ENCODE results near the gene SRRM3. TPM values are rescaled to one million over a fixed set of nuclear protein-coding genes. Genes with fewer than 3 reads are reported as not detected.

SRRM3 gene
- polyA plus RNA-seq, 1 of the 3 experiments (the other 2 are of a cell fraction): 2.7 TPM

DNA sequence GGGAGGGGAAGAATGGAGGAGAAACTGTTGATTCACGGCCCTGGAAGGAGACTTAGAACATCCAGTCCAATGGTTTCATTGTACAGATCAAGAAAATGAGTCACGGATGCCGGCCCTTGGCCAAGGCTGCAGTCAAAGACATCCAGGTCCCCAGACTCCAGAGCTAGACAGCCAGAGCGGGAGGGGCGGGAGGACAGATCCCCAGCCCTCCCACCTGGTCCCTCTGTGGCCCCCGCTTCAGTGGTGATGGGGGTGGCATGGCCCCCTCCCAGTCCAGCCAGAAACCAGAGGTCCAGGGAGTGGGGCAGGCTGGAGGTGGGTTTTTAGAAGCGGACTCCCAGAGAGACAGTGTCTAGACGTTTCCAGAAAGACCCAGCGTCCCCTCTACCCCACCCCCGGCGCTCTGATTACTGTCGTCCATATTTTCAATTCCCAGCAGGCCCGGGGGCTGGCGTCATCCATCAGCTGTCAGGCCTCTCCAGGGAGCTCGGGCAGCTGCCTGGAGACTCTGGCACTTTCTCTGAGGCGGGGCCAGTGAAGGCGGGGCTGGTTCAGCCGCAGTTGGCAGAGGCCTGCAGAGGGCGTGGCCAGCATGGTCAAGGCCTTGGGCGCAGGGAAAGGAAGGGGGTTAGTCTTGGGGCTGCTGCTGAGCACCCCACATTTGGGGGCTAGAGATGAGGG, 92.8 kb downstream of the SRRM3 start (continued):
- TF ChIP-seq, protein P1, sequence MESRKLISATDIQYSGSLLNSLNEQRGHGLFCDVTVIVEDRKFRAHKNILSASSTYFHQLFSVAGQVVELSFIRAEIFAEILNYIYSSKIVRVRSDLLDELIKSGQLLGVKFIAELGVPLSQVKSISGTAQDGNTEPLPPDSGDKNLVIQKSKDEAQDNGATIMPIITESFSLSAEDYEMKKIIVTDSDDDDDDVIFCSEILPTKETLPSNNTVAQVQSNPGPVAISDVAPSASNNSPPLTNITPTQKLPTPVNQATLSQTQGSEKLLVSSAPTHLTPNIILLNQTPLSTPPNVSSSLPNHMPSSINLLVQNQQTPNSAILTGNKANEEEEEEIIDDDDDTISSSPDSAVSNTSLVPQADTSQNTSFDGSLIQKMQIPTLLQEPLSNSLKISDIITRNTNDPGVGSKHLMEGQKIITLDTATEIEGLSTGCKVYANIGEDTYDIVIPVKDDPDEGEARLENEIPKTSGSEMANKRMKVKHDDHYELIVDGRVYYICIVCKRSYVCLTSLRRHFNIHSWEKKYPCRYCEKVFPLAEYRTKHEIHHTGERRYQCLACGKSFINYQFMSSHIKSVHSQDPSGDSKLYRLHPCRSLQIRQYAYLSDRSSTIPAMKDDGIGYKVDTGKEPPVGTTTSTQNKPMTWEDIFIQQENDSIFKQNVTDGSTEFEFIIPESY (IDR thresholded peaks at IDR 0.05; ENCODE audit: borderline replicate concordance, low read depth): no peak
- TF ChIP-seq GATA2 (CRISPR knock-in tag; IDR thresholded peaks at IDR 0.05): no peak
- no peak for TF ChIP-seq GABPA (IDR thresholded peaks at IDR 0.05; ENCODE audit: low read depth)
- peak; percentile 86 for TF ChIP-seq JUND (IDR thresholded peaks at IDR 0.05)
- peak; percentile 75 for TF ChIP-seq MXI1 (IDR thresholded peaks at IDR 0.05; ENCODE audit: low read depth, low read length)
- peak; percentile 89 for TF ChIP-seq YY1 (IDR thresholded peaks at IDR 0.05; ENCODE audit: low read depth)
- TF ChIP-seq CHD2 (IDR thresholded peaks at IDR 0.05; ENCODE audit: low read length, partially characterized antibody): peak; percentile 49
- TF ChIP-seq, protein P2, sequence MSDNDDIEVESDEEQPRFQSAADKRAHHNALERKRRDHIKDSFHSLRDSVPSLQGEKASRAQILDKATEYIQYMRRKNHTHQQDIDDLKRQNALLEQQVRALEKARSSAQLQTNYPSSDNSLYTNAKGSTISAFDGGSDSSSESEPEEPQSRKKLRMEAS (IDR thresholded peaks at IDR 0.05; ENCODE audit: low read depth): peak; percentile 92
- TF ChIP-seq SMC3 (IDR thresholded peaks at IDR 0.05; ENCODE audit: low read depth, low read length): 0 out of 2 replicates have a peak, but pooled peaks have one; percentile 15
- no peak for TF ChIP-seq FOXM1 (IDR thresholded peaks at IDR 0.05; ENCODE audit: low read depth)
- peak; percentile 67 for TF ChIP-seq RFX5 (IDR thresholded peaks at IDR 0.05; ENCODE audit: low read length)

- TF ChIP-seq SMC3 (IDR thresholded peaks at IDR 0.05; ENCODE audit: low read depth, low read length): no peak
- no peak for TF ChIP-seq EZH2phosphoT487 (IDR thresholded peaks at IDR 0.05; ENCODE audit: borderline replicate concordance, low read depth)
- TF ChIP-seq REST (IDR thresholded peaks at IDR 0.05; ENCODE audit: low read depth, low read length): no peak
- no peak for TF ChIP-seq FOXM1 (IDR thresholded peaks at IDR 0.05; ENCODE audit: low read depth)
- no peak for TF ChIP-seq ELF1 (IDR thresholded peaks at IDR 0.05)
- no peak for TF ChIP-seq NFIC (IDR thresholded peaks at IDR 0.05; ENCODE audit: borderline replicate concordance)
- TF ChIP-seq JUND (IDR thresholded peaks at IDR 0.05): no peak
- no peak for TF ChIP-seq RFX5 (IDR thresholded peaks at IDR 0.05; ENCODE audit: low read length)
- TF ChIP-seq, protein P3, sequence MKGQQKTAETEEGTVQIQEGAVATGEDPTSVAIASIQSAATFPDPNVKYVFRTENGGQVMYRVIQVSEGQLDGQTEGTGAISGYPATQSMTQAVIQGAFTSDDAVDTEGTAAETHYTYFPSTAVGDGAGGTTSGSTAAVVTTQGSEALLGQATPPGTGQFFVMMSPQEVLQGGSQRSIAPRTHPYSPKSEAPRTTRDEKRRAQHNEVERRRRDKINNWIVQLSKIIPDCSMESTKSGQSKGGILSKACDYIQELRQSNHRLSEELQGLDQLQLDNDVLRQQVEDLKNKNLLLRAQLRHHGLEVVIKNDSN (IDR thresholded peaks at IDR 0.05; ENCODE audit: borderline replicate concordance, low read depth): no peak
- TF ChIP-seq EP300 (IDR thresholded peaks at IDR 0.05; ENCODE audit: borderline replicate concordance in 1 of 2, low read depth in 1 of 2, low read length in 1 of 2): no peak
- TF ChIP-seq, protein P4, sequence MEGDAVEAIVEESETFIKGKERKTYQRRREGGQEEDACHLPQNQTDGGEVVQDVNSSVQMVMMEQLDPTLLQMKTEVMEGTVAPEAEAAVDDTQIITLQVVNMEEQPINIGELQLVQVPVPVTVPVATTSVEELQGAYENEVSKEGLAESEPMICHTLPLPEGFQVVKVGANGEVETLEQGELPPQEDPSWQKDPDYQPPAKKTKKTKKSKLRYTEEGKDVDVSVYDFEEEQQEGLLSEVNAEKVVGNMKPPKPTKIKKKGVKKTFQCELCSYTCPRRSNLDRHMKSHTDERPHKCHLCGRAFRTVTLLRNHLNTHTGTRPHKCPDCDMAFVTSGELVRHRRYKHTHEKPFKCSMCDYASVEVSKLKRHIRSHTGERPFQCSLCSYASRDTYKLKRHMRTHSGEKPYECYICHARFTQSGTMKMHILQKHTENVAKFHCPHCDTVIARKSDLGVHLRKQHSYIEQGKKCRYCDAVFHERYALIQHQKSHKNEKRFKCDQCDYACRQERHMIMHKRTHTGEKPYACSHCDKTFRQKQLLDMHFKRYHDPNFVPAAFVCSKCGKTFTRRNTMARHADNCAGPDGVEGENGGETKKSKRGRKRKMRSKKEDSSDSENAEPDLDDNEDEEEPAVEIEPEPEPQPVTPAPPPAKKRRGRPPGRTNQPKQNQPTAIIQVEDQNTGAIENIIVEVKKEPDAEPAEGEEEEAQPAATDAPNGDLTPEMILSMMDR (IDR thresholded peaks at IDR 0.05): no peak
- no peak for TF ChIP-seq NRF1 (IDR thresholded peaks at IDR 0.05; ENCODE audit: low read depth, low read length)
- Histone ChIP-seq H3K4me2 (no peak overlapping the region), H3K27me3 (ENCODE audit: insufficient read depth) (no peaks in the 10 kb centered on the region), H3F3A (replicated peaks; ENCODE audit: insufficient read depth) (peaks cover 29% of the 10 kb centered on the region), H3K4me1 (ENCODE audit: control insufficient read depth in 1 of 2, insufficient read depth in 2 of 2, low read depth in 1 of 2, low read length in 1 of 2) (peaks cover 14 to 29% of the 10 kb centered on the region in 2 experiments; a peak in 3 of 4 replicates), H2AFZ (ENCODE audit: low read depth) (no peak overlapping the region), H3K27ac (ENCODE audit: low read depth in 2 of 2, low read length in 1 of 2) (no peak overlapping the region), H3K4me3 (ENCODE audit: low read depth in 2 of 2, low read length in 1 of 2) (no peak overlapping the region), H4K20me1 (ENCODE audit: insufficient read depth) (no peaks in the 10 kb centered on the region), H3K9me3 (no peaks in the 10 kb centered on the region), H3K79me2 (ENCODE audit: insufficient read depth) (no peaks in the 10 kb centered on the region), H3K9me2 (no peaks in the 10 kb centered on the region), H3K9ac (no peak overlapping the region), H3K36me3 (replicated peaks in 1 of 2; ENCODE audit: control insufficient read depth in 1 of 2, insufficient read depth in 2 of 2, low read length in 1 of 2) (no peaks in the 10 kb centered on the region)
- 82% methylated on average over 21 of the region's 22 CpGs for WGBS (ENCODE audit: low lambda C conversion rate)
- no peak for DNase-seq
- ChIA-PET POLR2A (no interaction called here), CTCF (interaction anchor here (0.8 to 31.3 kb wide), 3 partner anchors 8 to 121 kb away, joined by 3 to 774 read pairs (median 88); no protein-coding TSS in a partner anchor)
These were observed 95.3 kb downstream of the SRRM3 start for GRCh38 chr7:76296743-76297740.
